ENCODE measurements around the gene TSSC4.
A peak's percentile ranks its signal among the peaks of the same experiment; 100 is the strongest.

Gene TSSC4

DNA sequence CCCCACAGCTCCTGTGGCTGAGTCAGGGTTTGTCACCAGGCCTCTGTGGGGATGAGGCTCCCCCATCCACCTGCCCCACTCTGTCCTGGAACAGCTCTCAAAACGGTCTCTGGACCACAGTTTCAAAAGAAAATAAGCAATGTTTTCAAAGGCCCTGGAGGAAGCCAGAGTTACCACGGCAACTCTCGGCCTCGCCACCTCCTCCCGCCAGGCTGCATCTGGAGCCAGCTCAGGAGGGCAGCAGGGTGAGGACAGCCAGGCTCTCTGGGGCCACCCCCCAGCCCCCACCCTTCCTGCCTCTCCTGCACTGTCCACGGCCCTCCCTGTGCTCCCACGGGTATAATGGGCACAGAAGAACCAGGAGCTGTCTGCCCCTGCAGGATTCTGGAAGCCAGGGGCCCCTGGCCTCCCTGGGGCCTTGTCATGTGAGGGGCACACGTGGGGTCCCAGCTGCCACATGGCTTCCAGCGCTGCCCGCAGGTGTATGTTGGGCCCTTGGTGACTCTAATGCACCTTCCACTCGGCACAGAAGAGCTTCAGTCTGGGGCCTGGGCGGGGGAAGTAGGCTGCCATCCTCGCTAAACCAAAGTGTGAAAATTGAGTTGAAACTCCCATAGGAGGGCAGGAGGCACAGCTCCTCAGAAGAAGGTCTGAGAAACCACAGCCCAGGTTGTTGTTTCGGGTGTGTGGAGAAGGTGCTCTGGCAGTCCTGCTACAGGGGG, 13.1 kb upstream of the TSSC4 start:
- DNase-seq, result no peak

DNA sequence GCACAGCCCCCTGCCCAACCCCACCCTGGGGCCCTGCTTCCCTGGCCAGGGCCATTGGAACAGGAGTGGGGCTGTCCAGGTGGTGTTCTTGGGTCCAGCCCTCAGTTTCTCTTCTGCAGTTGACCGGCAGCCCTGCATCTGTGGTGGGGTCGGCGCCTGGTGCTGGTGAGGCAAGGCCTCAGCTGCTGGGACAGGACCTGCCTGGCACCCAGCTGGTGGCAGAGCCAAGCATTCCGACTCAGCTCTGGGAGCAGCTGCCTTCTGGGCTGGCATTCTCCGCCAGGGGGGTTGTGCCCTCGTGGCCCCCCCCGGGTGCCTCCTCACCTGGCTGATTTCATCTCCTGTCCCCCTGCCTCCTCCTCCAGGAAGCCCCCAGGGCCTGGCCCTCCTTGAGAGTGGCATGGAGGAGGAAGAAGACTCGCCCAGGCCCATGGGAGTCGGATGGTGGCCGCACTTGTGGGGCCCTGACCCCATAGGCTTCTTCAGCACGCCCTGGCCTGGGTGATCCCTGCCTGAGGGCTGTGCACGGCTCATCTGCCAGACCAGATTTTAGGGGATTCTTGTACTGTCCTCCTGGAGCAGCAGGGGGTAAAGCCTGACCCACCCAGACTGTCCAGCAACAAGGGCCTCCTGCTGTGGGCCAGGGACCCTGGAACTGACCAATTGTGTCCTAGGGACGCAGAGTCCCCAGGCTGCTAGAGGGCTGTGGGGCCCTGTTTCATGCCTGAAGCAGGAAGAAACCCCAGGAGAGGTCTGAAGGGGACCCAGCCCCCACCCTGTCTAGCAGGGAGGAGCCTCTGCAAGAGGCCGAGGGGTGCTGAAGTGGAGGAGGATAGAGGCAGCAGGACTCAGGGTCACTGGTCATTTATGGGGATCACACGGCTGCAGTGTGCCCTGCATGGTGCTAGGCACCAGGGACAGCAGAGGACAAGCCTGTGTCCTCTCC, 11.8 kb upstream of the TSSC4 start:
- no peak for DNase-seq

DNA sequence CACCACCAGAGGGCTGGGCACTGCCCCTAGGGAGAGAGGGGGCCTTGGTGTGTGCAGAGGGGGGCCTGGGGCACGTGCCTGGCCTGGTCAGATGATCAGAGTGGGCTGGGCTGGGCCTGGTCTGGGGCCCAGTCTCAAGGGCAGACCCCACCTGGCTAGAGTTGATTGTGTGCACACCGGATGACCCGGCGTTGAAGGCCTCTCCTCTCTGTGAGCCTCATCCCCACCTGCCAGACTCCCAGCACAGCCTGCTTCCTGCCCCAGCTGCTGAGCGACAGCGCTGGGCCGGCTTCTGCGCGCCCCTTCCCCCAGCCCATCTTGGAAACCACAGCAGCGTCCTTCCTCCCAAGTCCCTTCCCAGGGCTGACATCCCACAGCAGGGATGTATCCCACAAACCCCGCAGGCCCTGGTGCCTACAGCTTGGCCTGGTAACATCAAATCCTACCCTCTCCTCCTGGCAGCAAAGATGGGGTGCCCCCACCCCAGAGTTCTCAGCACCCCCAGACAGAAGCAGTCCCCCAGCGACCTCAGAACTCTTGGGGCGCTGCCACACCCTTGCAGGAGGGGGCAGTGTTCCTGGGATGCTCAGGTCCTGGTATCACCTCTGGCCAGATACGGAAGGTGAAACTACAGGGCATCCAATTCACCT, 11.0 kb upstream of the TSSC4 start:
- DNase-seq, result no peak

DNA sequence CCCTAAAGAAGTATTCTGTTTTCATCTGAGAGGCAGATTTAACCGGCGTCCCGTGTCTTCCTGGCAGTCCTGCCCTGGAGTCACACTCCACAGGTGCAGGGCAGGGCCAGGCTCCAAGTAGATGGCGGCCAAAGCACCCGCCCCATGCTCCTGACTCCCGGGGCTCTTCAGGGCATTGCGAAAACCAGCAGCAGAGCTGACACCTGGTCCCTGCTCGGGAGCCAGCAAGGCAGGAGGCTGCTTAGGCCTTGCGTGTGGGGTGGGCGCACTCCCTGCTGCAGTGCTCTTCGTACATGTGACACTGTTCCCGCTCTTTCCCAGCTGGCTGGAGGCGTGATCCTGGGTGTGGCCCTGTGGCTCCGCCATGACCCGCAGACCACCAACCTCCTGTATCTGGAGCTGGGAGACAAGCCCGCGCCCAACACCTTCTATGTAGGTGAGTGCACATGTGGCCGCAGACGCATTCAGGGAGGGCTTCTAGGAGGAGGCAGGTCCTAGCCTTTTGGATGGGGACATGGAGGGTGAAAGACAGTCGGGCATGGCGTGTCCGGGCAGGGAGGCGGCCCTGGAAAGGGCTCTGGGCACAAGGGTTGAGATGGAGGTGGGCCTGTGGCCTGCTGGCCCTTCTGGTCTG, 10.3 kb upstream of the TSSC4 start:
- DNase-seq, result no peak

DNA sequence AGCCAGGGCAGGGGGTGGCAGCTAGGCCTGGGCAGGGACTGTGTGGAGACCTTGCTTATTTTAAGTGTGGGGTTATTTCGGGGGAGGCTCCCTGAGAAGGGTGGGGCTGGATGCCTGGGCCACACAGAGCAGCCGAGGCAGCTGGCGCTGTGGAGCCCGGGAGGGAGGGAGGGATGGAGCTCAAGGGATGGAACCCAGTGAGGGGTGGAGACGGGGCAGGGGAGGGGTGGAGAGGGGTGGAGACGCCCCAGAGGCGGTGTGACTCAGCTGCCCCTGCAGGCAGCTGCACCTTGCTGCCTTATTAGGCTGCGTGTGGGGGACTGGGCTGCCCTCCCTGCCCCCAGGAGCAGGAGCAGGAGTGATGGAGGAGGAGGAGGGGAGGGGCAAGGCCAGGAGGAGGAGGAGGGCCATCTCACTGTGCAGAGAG, 9.8 kb upstream of the TSSC4 start:
- DNase-seq, result no peak

DNA sequence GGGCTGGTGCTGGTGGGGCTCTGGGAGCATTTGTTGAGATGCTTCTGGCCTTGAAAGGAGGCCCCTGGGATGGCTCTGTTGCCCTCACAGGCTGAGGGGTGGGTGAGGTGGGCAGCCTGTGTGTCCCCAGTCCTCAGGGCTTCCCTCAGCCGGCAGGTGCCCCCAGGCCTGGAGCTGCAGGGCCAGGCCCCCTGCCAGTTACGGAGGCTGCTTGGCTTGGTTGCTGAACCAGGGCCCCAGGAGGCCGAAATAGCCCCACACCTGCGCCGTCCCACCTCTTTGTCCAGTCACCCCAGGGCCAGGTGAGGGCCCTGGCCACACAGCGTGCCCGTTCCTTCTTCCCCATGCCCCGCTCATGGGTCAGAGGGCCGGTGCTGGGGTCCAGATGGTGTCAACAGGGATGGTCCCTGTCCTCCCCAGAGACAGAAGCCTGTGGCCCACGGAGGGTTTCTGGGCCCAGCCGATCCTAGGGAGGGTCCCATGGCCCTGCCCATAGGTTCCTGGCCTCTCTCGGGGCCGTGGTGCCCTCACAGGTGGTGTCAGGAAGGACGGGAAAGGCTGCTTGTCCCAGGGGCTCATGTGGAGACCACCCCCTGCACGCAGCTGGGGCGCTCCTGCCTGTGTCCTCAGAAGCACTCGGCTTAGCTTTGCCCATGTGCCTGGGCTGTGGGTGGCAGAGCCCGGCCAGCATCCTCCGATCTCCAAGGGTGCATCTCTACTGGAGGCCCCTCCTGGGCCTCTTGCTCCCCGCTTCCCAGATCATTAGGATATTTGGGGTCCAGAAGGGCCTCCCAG, 9.2 kb upstream of the TSSC4 start:
- no peak for DNase-seq

DNA sequence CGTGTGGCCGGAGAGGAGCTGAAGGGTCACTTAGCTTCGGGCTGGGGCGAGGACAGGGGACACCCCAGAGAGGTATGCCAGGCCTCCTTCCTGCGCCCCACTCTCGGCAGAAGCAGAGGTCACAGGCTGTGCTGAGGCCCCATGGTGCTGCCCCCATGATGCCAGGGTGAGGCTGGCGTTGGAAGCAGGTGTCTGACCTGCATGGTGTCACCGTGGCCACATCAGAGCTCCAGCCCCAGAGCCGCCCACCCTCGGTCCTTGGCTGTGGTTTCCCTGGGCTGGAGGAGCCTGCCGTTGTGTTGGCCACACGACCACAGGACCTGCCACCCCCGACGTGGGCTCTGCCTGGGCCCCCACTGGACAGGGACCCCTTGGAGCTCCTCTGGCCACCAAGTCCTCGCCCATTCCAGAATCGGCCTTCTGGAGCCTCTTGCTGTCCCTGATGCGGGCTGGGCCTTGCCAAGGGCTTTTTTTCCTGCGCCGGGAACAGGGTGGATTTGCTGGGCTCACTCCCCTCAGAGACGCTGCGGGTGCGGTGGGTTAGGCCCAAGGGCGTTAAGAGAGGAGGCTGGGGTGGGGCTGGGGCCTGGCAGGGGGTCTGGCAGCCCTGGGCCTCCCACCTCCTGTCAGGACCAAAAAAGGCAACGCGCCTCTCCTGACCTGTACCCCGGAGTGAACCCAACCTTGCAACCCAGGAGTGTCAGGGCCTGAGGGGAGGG, 8.2 kb upstream of the TSSC4 start:
- DNase-seq, result no peak

DNA sequence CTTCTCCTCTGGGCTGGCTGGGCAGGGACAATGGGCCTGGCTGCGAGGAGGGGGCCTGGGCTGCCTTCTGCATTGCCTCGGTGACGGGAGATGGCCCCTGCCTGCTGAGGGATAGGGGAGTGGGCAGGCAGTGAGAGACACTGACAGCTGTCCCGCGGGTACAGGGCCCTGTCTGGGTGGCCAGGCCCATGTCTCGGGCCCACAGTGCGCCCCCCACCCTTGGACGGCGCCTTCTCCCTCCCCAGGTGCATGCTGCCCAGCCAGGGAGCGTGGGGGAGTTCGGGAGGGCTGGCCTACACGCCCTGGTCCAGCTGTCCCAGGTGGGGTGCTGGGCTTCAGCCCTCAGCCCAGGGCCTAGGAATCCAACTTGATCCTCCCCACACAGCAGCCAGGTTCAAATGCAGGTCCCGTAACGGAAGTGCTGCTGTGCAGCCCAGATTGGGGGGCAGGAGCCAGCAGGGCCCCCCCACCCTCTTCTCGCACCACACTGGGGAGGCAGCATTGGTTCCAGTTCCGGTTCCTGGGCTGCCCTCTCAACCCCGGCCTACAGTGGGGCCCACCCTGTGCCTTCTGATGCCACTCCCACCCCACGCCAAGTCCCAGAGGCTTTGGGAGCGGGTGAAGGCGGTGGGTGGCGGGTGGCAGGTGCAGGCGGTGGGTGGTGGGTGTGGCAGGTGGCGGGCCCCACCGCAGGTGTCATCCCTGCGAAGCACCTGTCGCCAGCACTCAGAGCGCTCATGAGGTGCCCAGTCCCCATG, 7.3 kb upstream of the TSSC4 start:
- no peak for DNase-seq

DNA sequence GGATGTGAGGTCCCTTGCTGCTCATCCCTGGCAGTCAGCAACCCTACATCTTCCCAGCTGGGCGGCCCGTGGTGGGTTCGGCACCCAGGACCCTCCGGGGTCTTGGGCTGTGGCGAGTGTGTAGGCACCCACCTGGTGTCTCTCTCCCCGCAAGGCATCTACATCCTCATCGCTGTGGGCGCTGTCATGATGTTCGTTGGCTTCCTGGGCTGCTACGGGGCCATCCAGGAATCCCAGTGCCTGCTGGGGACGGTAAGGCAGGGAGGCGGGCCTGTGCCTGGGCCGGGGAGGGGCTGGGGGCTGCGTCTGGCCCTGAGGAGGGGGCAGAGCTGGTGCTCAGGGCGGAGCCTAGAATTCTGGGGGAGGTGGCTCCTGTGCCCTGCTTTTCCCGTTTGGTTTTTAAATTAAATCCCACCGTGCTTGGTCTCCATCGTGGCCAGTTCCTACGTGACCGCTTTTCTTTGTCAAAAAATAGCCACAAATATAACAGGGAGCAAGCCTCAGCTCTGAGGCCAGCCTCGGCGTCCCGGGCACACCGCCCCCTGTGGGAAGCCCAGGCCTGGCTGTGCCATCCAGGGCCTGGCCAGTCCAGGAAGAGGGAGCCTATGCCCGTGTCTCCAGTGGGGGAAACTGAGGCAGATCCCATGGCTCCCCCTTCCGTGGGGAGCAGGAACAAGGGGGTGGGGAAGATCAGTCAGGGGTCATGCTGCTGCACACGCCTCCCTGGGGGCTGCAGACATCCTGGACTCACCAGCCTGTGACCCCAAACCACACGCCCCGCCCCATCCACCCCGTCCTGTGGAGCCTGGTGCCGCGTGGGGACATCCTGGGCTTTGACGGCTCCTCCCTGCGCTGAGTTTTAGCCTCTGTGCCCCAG, 6.4 kb upstream of the TSSC4 start:
- no peak for DNase-seq

DNA sequence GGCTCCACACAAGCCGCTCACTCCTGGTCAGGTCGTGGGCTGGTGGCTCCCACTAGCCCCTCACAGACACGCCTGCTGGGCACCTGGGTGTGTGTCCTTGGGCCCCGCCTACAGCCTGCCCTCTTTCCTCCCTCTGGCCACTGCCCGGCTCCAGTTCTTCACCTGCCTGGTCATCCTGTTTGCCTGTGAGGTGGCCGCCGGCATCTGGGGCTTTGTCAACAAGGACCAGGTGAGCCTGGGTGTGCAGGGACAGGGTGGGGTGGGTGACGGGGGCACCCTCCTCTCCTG, 5.8 kb upstream of the TSSC4 start:
- no peak for DNase-seq

DNA sequence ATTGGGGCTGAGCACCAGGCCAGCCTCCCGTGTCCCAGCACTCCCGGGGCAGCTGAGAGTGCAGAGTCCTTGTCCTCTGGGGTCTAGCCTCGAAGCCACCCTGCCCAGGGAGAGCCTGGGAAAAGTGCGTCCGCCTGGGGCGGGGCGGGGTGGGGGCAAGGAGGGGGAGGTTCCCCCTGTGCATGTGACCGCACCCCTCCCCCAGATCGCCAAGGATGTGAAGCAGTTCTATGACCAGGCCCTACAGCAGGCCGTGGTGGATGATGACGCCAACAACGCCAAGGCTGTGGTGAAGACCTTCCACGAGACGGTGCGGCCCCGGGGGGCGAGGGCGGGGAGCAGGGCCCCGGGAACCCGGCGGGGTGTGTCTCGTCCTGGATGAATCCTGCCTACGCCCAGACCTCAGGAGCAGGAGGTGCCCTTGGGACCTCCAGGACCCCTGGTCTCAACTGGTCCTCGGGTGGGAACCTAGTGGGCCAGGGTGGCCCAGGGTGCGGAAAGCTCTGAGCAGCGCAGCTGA, 5.3 kb upstream of the TSSC4 start:
- DNase-seq, result no peak

DNA sequence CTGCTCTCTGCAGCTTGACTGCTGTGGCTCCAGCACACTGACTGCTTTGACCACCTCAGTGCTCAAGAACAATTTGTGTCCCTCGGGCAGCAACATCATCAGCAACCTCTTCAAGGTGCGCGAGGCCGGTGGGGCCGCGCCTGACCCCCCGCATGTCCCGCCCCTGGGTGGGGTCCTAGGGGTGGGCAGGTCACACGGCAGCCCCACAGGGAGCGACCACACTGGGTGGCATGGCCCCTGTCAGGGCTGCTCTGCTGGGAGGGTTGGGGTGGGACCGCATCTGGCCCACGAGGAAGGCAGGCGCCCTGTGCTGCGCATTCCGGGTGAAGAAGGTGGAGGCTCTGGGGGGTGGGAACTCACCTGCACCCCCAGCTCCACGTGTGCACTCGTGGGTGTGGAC, 4.7 kb upstream of the TSSC4 start:
- DNase-seq, result no peak

DNA sequence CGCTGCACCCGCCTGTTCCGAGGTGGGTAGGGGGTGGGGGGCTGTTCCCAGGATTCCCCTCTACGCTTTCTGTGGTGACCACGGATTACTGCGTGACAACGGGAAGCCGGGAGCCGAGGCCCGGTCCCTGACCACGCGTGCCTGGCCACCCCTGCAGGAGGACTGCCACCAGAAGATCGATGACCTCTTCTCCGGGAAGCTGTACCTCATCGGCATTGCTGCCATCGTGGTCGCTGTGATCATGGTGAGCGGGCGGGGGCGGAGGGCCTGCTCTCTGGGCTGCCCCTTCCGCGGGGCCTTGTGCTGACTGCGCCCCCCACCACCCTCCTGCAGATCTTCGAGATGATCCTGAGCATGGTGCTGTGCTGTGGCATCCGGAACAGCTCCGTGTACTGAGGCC, 4.1 kb upstream of the TSSC4 start:
- DNase-seq, result no peak

DNA sequence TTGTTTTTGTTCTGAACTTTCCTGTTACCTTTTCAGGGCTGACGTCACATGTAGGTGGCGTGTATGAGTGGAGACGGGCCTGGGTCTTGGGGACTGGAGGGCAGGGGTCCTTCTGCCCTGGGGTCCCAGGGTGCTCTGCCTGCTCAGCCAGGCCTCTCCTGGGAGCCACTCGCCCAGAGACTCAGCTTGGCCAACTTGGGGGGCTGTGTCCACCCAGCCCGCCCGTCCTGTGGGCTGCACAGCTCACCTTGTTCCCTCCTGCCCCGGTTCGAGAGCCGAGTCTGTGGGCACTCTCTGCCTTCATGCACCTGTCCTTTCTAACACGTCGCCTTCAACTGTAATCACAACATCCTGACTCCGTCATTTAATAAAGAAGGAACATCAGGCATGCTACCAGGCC, 3.5 kb upstream of the TSSC4 start:
- DNase-seq, result no peak

DNA sequence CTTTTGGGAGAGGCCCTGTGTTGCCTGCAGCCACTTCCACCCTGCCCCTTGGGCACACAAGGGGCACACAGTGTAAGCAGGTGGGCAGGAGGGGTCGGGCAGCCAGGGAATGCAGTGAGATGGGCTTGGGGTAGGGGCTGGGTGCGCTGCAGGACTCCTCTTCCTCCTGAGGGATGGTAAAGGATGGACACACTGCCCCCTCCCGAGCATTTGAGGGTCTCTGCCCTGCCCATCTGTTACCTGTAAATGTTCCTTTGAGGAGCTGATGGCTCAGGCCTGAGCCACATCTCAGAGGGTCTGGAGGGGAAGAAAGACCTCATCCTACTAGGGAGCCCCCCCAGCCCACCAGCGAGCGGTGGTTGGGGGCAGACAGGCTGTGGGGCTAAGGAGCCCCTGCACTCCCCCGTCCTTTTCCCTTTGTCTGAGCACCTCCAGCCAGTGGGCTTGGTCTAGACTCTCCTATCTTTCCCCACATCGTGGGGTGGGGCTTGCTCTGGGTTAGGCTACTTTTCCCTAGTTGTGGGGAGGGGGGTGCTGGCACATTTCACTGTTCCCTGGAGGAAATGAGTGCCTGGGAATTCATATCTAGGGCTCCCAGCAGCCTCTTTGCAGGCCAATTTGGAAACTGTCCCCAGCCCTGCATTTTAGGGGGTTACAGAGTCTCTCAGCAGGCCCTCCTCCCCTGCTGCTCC, 1.7 kb upstream of the TSSC4 start:
- no peak for DNase-seq

DNA sequence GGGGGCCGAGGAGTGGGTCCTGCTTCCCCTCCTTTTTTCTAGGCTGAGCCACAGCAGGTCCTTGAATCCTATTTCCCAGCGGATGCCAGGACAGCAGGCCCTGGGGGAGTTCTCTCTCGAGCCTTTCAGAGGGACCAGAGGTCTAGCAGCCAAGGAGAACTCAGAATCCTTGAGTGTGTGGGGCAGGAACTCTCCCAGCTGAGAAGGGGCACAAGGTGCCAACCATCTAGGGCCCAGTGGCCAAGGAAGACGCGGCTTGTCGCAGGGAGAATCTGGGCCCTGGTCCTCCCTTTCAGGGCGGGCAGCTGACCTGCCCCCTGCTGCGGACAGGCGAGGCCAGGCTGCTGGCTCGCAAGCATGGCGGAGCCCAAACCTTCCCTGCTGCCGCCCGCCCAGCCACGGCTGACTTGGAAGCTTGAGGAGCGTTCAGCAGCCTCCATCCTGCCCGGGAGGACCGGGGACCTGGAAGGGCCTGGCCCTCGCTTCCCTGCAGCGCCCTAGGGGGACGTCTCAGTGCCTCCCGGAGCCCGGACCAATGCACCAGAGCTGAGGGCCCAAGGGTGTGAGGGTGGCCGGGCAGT, 972 bp upstream of the TSSC4 start:
- peak; percentile 14 to 15 for DNase-seq

DNA sequence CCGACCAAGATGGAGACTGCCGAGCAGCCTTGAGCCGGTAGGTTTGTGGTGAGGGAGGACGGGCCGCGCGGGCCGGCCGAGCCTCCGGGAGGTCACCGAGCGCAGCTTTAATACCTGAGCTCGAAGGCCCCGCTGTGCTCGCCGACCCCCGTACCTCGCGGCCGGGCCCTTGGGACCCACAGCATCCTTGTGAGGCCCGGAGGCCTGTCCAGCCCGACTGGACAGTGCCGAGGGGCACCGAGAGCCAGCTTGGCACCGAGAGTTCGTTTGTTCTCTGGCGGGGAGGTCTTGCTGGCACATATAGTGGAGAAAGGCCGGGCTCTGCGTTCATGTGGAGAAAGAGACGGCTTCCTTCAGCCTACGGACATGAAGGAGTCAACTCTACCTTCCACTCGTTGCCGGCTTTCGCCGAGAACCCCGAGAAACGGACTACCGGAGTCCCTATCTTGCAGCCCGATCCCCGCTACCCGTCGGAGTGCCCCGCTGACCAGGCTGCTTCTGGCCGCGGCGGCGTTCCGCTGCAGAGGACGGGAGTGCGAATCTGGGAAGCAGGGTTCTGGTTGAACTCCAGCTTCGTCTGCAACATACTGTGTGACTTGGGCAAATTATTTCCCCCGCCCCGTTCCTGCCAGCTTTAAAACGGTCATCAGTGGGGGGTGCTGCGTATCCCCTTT, 349 bp downstream of the TSSC4 start:
- no peak for DNase-seq

DNA sequence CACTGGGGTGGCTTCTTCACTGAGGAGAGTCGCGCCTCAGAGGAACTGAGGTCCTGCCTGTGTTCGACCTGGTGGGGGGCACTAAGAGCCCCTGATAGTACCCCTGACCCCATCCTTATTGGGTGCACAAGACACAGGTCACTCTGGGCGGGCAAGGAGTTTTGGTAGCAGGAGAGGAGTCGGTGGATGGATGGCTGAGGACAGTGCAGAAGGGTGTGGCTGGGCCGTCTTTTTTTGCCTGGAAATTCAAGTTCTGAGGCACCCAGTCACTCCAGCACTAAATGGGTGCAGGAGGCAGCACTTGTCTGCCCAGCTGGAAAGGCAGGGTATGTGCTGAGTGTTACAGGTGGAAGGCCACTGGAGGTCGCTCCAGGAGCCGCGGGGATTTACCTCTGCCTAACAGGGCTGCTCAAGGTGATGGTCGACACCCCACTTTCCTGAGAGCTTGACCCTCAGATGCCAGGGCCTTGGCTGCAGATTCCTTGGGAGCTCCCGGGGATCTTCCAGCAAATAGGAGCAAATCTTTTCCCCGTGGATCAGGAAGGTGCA, 960 bp downstream of the TSSC4 start:
- no peak for DNase-seq
